GM18519 (cell line): ENCODE measurements around the gene GET4.
"Not testable (repeated sequence)": the region's sequence is repeated elsewhere in the genome, so short reads cannot be mapped to it uniquely, and the experiment has no call there.

Experiments
- ATAC-seq: cut with Tn5 transposase; IDR thresholded peaks from one replicate; pipeline ENCODE4 v1.9.1; 2021; ENCODE audit warnings: mild to moderate bottlenecking, moderate library complexity; ENCODE audit not compliant: unreplicated experiment, low FRiP score

GET4 gene

GRCh38 chr7:897086-897485 is 20.7 kb downstream of the GET4 start:
- no peak for ATAC-seq

GRCh38 chr7:897771-898376 is 21.5 kb downstream of the GET4 start:
- no peak for ATAC-seq

DNA sequence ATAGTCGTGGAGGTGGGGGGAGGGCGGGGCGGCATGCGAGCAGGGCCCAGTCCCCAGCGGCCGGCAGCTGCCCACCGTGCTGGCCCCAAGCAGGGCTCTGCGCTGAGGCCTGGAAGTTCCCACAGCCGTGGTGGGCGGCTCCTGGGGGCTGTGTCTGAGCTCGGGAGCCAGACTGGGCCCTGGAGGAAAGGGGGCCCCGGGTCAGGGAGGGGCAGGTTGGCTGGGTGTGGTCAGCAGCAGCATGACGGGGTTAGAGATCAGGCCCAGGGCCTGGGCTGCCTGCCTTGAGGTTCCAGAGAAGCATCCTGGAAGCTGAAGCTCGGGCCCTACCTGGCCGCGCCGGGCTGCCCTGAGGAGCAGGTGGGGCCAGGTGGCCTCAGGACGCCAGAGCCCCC is 22.1 kb downstream of the GET4 start:
- no peak for ATAC-seq

DNA sequence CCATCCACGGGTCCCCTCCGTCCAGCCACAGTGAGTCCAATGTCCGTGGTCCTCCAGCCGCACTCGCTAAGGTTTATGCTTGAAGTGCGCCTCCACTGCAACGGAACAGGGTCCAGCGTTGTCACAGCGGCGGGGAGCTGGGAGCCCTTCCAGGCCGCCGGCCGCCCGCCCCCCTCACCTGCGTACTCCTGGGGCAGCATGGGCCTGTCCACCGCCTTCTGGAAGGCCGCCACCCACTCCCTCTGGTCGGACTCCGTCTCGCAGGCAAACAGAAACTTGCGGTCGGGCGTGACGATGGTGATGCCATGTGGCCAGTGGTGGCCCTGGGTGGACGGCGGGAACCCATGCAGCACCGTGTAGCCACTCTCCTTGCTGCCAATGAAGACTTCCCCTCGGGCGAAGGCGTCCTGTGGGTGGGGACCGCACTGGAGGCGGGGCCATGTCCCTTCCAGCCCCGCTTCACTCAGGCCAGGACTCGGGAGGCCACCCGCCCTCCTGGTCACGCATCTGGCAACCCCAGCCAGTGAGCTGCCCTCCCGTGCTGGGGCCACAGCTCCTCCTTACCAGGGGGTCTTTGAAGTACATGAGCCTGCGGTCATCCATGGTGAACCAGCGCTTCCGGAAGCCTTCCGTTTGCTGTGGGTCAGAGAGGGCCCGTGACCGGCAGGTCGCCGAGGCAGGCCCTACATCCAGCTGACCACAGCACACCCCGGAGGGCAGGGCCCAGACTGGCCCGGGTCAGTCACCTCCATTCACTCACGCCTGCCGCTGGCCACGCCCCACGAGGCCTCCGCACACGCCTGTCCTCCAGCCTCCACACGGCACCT is 22.7 kb downstream of the GET4 start:
- no peak for ATAC-seq

DNA sequence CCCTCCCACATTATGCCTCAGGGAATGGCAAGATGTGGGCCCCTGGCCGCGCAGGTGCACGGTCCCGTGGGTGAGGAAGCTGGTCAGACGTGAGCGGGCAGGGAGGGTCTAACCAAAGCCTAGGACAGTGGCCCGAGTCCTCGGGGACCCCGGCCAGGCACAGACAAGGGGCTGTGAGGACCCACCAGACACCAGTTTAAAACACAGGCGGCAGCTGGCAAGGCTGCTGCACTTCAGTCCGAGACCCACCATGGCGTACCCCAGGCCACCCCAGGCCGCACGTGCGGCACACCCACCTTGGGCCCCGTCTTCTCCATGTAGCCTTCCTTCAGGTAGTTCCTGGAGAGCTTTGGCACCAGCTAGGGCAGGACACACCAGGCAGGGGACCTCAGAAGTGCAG is 23.5 kb downstream of the GET4 start:
- no peak for ATAC-seq

- no peak for ATAC-seq
Observed at GRCh38 chr7:900331-901040, 24.1 kb downstream of the GET4 start.

GRCh38 chr7:901041-901387 is 24.7 kb downstream of the GET4 start:
- no peak for ATAC-seq

DNA sequence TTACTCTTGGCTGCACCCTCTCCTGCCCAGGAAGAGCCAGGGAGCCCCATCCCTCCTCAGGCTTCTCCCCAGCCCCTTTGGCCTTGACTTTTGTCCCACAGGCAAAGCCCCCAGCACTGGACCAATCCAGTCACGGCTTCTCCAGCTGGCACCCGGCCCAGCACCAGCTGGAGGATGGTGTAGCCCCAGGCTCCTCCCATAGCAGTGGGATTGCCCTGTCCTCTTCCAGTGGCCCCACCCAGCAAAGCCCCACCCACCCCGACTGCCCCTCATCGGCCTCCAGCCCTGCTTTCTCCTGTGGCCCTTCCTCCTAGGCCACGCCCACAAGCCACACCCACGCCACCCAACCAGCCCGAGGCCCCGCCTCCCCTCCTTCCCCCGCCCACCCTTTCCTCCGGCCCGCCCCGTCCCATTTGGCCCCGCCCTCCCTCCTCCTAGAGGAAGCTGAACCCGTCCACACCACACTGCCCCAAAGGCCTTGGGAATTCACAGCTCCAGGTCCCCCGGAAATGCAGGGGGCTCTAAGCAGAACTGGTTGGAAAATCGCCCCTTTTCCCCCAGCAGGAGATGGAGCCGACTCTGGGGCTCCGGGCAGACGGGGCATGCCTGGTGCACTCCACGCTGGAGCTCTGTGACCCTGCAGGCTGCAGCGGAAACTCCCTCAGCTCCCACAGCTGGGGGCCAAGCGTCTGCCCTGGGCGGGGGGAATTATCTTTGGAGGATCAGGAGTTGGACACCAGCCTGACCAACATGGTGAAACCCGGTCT is 25.2 kb downstream of the GET4 start:
- no peak for ATAC-seq

DNA sequence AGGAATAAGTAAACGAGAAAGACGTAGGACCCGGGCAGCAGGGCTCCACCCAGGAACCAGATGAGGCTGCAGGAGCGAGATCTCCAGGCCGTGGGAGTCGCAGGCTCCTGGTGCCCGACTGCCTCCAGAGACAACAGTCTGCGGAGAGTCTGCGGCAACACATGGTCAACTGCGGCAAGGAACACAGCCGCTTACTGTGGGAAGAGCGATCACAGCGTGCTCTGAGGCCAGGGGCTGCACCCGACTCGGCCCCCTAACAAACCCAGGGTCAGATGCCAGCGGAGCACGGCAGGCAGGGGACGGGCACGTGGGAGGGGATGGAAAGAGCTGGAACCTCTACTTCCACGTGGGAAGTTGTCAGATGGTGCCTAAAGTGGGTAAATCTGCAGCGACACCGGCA is 26.6 kb downstream of the GET4 start:
- ATAC-seq, result no peak

DNA sequence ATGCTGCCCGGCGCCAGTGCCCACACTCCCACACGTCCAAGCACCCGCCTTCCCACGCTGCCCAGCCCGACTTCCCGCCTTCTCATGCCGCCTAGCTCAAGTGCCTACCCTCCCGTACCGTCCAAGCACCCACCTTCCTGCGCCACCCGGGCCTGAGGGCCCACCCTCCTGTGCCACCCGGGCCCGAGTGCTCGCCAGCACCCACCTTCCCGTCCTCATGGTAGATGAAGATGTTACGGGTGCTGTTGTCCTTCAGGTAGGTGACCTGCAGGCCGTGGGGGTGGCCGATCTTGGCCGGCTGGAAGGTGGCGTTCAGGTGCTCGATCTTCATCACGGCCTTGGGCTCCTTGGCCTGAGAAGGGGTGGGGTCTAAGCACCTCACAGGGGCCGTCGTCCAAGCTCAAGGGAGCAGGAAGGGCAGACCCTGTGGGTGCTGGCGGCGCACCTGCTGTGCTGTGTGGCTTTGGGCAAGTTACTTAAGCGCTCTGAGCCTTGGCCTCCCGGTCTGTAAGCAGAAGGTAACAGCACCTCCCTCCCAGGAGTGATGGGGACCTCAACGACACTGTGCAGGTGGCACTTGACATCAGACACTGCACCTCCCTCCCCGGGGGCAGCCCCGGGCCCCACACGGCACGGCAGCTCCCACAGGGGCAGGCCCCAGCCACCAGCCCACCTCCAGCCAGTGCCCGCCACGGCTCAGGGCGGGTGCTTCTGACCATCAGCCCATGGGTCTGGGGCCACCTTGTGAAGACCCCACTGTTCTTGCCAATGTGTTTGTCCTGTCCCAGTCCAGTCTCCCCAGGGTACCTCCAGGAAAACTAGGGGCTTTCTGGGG is 27.8 kb downstream of the GET4 start:
- ATAC-seq, result no peak

DNA sequence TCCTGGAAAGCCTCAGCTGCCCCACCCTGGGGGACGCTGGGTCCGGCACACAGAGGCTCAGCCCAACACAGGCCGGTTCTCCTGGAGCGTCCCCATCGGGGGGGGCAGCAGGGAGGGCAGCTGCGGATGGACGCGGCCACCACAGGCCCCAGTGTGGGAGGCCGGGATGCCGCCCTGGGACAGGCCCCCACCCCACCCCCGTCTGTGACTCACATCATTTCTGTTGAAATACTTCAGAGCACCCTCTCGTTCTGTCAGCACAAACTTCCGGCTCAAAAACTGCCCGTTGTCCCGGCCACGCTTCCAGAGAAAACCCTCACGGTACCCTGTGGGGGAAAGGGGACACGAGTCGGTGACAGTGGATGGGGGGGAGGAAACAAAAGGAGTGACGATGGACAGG is 28.5 kb downstream of the GET4 start:
- ATAC-seq, result no peak

DNA sequence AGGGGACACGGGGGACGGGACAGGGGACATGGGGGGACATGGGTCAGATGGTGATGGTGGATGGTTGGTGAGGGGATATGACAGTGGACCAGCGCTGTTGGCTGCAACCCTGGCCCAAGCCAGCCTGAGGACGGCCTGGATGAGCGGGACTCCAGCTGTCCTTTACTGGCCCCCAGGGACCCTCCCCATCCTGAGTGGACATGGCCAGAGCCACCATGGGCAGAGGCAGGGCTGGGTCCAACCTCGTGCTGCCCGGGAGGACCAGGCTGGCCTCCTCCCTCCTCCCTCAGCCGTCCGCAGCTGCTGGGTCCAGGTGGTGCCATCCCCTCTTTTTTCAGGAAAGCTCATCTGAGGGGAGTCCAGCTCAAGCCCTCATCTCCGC is 30.4 kb downstream of the GET4 start:
- ATAC-seq, result no peak

DNA sequence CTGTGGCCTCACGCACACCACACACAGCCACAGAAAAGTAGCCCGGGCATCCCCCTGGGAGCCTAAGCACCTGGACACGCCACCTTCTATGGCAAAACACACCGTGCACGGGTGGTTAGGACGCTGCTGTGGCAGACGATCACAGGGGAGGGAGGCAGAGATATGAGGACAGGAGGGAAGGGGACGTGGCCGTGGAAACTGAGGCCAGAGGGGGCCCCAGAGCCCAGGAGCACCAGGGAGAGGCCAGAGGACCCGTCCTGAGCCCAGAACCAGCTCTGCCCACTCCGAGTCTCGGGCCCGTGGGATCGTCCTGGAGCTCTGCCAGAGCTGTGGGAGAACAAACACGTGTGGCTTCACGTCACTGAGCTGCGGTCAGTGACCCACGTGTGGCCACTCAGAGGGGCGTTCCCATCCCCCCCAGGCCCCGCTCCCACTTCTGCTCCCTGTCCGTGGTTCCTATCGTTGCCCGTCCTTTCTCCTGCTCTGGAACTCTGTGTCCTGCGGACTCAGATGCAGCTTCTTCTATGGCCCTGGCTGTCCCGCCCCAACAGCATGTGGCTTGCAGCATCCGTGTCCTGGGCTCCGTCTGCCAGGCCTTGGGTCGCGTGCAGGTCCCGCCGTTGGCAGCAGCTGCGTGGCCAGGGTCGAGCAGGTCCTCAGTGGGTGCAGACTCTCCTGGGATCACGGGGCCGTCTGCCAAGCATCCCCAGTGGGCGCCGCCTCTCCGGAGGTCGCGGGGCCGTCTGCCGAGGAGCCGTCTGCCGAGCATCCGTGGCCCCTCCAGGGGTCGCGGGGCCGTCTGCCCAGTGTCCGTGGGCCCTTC is 31.0 kb downstream of the GET4 start:
- ATAC-seq, result no peak

DNA sequence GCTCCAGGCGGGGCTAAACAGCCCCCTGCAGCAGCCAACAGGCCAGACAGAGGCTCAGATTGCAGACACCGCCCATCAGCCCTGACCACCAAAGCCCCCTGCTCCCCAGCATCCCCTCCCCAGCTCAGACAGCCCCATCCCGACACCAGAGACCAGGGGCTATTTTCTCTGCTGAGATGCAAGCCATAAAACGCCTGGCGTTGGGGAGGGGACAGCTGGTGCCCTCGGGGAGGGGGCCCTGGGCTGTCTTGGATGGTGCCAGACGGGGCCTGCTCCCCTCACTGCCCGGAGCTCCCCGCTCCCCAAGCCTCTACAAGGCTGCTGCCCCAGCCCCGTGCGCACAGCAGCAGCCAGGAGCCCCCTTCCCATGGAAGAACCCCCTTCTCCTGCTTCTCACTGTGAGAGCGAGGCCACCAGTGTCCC is 31.8 kb downstream of the GET4 start:
- no peak for ATAC-seq

DNA sequence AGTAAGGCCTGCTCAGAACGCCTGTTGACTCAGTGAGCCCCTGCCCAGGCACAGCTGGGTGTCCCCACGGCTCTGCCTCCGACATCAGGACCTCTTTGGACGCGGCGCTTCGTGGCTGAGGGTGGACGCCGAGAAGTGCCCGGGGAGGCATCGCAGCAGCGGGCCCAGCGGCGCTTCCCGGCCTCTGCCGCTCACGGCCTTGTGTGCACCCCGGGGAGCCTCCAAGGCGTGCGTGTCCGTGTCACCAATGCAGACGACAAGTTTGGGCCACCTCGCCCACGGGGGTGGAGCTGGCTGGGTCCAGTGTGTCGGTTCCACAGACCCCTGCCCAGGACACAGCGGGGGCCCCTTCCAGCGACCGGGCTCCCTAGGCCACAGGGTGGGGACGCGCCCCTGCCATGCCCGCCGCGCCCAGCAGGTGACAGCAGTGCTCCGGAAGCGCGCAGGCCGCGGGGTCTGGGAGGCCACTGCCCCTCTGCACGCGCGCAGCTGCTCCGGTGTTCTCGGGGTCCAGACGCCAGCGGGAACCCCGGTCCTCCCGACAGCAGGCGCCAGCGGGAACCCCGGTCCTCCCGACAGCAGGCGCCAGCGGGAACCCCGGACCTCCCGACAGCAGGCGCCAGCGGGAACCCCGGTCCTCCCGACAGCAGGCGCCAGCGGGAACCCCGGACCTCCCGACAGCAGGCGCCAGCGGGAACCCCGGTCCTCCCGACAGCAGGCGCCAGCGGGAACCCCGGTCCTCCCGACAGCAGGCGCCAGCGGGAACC is 32.4 kb downstream of the GET4 start:
- ATAC-seq, result not testable (repeated sequence)

DNA sequence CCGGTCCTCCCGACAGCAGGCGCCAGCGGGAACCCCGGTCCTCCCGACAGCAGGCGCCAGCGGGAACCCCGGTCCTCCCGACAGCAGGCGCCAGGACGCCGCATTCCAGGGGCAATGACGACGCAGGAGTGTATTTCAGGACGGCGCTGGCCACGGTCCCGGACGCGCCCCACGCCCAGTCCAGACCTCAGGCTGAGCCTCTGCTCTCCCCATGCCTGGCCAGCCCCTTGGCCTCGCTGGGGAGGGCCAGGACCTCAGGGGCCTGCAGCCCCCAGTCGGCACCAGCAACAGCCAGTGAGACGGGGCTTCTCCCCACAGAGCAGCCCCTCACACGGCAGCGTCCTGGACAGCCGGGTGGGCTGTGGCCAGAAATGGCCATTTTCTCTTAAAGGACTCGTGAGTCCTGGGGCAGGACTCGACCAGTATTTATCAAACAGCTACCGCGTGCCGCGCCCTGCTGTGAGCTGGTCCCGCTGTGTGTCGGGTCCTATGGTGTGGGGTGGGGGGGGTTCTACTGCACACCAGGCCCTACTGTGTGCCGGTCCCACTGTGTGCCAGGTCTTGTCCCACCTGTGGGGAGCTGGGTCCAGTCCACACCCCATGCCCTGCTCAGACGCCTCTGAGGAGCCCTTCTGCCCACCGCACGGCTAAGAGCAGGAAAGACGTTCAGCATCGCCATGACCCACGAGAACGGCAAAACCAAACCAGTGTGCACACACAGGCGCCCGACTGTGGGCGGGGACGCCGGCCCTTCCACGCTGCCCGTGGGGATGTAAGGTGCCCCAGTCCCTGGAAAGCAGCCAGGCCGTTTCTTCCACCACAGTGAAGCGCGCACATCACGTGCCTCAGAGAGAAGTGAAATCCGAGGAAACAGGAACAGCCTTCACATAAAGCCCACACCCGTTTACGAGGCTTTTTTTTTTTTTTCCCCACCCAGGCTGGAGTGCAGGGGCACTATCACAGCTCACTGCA is 33.3 kb downstream of the GET4 start:
- ATAC-seq, result no peak

DNA sequence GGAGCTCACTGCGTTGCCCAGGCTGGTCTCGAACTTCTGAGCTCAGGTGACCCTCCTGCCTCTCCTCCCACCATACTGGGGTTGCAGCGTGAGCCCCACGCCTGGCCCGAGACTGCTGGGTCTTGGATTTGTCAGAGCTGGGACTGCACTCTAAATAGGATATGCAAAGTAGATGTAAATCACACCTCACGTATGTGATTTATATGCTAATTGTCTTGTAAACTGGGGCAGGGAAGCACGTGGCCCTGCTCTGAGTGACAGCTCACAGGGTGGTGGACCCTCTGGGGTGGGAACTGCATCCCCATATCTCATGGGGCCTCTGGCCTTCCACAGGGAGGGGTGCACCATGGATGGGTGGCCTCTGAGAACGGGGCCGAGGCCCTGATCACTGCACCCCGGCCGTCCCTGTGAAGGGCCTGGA is 34.1 kb downstream of the GET4 start:
- no peak for ATAC-seq
